ENCODE data around the gene SH2D5.

- TF ChIP-seq, protein P1, sequence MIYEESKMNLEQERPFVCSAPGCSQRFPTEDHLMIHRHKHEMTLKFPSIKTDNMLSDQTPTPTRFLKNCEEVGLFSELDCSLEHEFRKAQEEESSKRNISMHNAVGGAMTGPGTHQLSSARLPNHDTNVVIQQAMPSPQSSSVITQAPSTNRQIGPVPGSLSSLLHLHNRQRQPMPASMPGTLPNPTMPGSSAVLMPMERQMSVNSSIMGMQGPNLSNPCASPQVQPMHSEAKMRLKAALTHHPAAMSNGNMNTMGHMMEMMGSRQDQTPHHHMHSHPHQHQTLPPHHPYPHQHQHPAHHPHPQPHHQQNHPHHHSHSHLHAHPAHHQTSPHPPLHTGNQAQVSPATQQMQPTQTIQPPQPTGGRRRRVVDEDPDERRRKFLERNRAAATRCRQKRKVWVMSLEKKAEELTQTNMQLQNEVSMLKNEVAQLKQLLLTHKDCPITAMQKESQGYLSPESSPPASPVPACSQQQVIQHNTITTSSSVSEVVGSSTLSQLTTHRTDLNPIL (CRISPR knock-in tag; IDR thresholded peaks at IDR 0.05; ENCODE audit: low read depth) = no peak
- TF ChIP-seq SNAI2 (CRISPR knock-in tag; IDR thresholded peaks at IDR 0.05) (no peak), ZFP3 (CRISPR knock-in tag; IDR thresholded peaks at IDR 0.05) (no peak), ZNF565 (CRISPR knock-in tag; conservative IDR thresholded peaks at IDR 0.05; ENCODE audit: low read depth) (no peak), CSRNP3 (CRISPR knock-in tag; IDR thresholded peaks at IDR 0.05) (no peak), PPARA (CRISPR knock-in tag; IDR thresholded peaks at IDR 0.05; ENCODE audit: borderline replicate concordance) (no peak)
- TF ChIP-seq, protein P2, sequence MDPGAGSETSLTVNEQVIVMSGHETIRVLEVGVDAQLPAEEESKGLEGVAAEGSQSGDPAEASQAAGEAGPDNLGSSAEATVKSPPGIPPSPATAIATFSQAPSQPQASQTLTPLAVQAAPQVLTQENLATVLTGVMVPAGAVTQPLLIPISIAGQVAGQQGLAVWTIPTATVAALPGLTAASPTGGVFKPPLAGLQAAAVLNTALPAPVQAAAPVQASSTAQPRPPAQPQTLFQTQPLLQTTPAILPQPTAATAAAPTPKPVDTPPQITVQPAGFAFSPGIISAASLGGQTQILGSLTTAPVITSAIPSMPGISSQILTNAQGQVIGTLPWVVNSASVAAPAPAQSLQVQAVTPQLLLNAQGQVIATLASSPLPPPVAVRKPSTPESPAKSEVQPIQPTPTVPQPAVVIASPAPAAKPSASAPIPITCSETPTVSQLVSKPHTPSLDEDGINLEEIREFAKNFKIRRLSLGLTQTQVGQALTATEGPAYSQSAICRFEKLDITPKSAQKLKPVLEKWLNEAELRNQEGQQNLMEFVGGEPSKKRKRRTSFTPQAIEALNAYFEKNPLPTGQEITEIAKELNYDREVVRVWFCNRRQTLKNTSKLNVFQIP (CRISPR knock-in tag; IDR thresholded peaks at IDR 0.05; ENCODE audit: borderline replicate concordance, low read depth) = no peak
These were observed 11.1 kb downstream of the SH2D5 start for GRCh38 chr1:20721117-20722061.
